NCI-H2196 (cell line): ENCODE data around the gene SERBP1.

Experiments used
- DNase-seq: peaks from one replicate; lab custom pipeline; 2025; ENCODE audit not compliant: unreplicated experiment; lab: John Stamatoyannopoulos, UW

The SERBP1 gene

GRCh38 chr1:67368046-67368514, 62.1 kb downstream of the SERBP1 start:
- DNase-seq: no peak

- DNase-seq: peak; percentile 66
Observed at GRCh38 chr1:67367370-67368045, 62.7 kb downstream of the SERBP1 start.

GRCh38 chr1:67361641-67362040, 68.6 kb downstream of the SERBP1 start:
- DNase-seq: no peak

GRCh38 chr1:67359592-67359991, 70.6 kb downstream of the SERBP1 start:
- no peak for DNase-seq
